GM21526 (cell line): ENCODE data around the gene TTYH3.

Experiments
- ATAC-seq: cut with Tn5 transposase; IDR thresholded peaks from one replicate; pipeline ENCODE4 v1.9.1; 2021; ENCODE audit warnings: moderate library complexity; ENCODE audit not compliant: unreplicated experiment, low FRiP score

Gene TTYH3

GRCh38 chr7:2614631-2615330, 17.0 kb upstream of the TTYH3 start:
- no peak for ATAC-seq

GRCh38 chr7:2616387-2617324, 15.1 kb upstream of the TTYH3 start:
- ATAC-seq, result no peak

GRCh38 chr7:2617325-2617905, 14.4 kb upstream of the TTYH3 start:
- no peak for ATAC-seq

GRCh38 chr7:2619116-2619515, 12.7 kb upstream of the TTYH3 start:
- ATAC-seq, result no peak

GRCh38 chr7:2621061-2621828, 10.5 kb upstream of the TTYH3 start:
- no peak for ATAC-seq

- no peak for ATAC-seq
Measured at GRCh38 chr7:2621948-2622640, 9.7 kb upstream of the TTYH3 start.

- ATAC-seq, result no peak
Measured at GRCh38 chr7:2622869-2623697, 8.7 kb upstream of the TTYH3 start.

- ATAC-seq, result no peak
Measured at GRCh38 chr7:2623698-2624014, 8.1 kb upstream of the TTYH3 start.

- no peak for ATAC-seq
Measured at GRCh38 chr7:2624293-2624886, 7.4 kb upstream of the TTYH3 start.

GRCh38 chr7:2626498-2627117, 5.2 kb upstream of the TTYH3 start:
- ATAC-seq, result no peak

GRCh38 chr7:2627258-2628129, 4.3 kb upstream of the TTYH3 start:
- no peak for ATAC-seq

GRCh38 chr7:2628130-2628482, 3.7 kb upstream of the TTYH3 start:
- ATAC-seq, result no peak

GRCh38 chr7:2628891-2629290, 2.9 kb upstream of the TTYH3 start:
- ATAC-seq, result no peak

- ATAC-seq, result no peak
Measured at GRCh38 chr7:2629746-2630681, 1.8 kb upstream of the TTYH3 start.

GRCh38 chr7:2632733-2633537, 1.1 kb downstream of the TTYH3 start:
- ATAC-seq, result no peak
